ENCODE results near the gene ARPP19. TPM values are rescaled to one million over a fixed set of nuclear protein-coding genes. Genes with fewer than 3 reads are reported as not detected.

The ARPP19 gene
- total and polyA plus RNA-seq, 4 donors: 35.0 to 139 (median 68.8) TPM

GRCh38 chr15:52524223-52525136 lies 44.4 kb downstream of the ARPP19 start:
- Histone ChIP-seq H3K4me1 (ENCODE audit: control insufficient read depth in 5 of 5, insufficient read depth in 5 of 5, low read length in 5 of 5) (peaks cover 0 to 10% (median 6%) of the 10 kb centered on the region in 5 donors), H3K4me3 (no peak overlapping the region), H3K36me3 (ENCODE audit: control insufficient read depth in 4 of 4, insufficient read depth in 4 of 4, low read length in 4 of 4) (no peaks in the 10 kb centered on the region), H3K27ac (ENCODE audit: low read depth in 1 of 2, low read length in 1 of 2) (no peak overlapping the region), H3K27me3 (ENCODE audit: control insufficient read depth in 3 of 3, insufficient read depth in 3 of 3, low read length in 2 of 3) (peaks cover 0 to 18% (median 9%) of the 10 kb centered on the region in 3 donors), H3K9me3 (ENCODE audit: control insufficient read depth in 4 of 4, insufficient read depth in 3 of 4, low read length in 3 of 4) (no peaks in the 10 kb centered on the region), H3K9ac (ENCODE audit: insufficient read depth in 1 of 2, low read length in 2 of 2) (no peak overlapping the region)
- WGBS, 2 donors: 93 to 97% methylated on average over 4 of the region's 4 CpGs
- TF ChIP-seq CTCF (IDR thresholded peaks at IDR 0.05; ENCODE audit: control extremely low read depth, extremely low read depth): no peak
- no peak for ATAC-seq (ENCODE audit: insufficient read depth, low FRiP score)
- no peak for DNase-seq

GRCh38 chr15:52523647-52524046 lies 45.2 kb downstream of the ARPP19 start:
- TF ChIP-seq CTCF (IDR thresholded peaks at IDR 0.05; ENCODE audit: control extremely low read depth, extremely low read depth): no peak
- Histone ChIP-seq H3K27ac (ENCODE audit: low read depth in 1 of 2, low read length in 1 of 2) (no peak overlapping the region), H3K9ac (ENCODE audit: insufficient read depth in 1 of 2, low read length in 2 of 2) (no peak overlapping the region), H3K36me3 (ENCODE audit: control insufficient read depth in 4 of 4, insufficient read depth in 4 of 4, low read length in 4 of 4) (no peaks in the 10 kb centered on the region), H3K9me3 (ENCODE audit: control insufficient read depth in 4 of 4, insufficient read depth in 3 of 4, low read length in 3 of 4) (no peaks in the 10 kb centered on the region), H3K4me1 (ENCODE audit: control insufficient read depth in 5 of 5, insufficient read depth in 5 of 5, low read length in 5 of 5) (peaks cover 0 to 8% (median 6%) of the 10 kb centered on the region in 5 donors), H3K4me3 (no peak overlapping the region), H3K27me3 (ENCODE audit: control insufficient read depth in 3 of 3, insufficient read depth in 3 of 3, low read length in 2 of 3) (peaks cover 0 to 18% (median 7%) of the 10 kb centered on the region in 3 donors)
- ATAC-seq (ENCODE audit: insufficient read depth, low FRiP score): no peak
- 58 to 66% methylated on average over 5 of the region's 5 CpGs for WGBS, 2 donors
- no peak for DNase-seq

GRCh38 chr15:52523192-52523591 lies 45.6 kb downstream of the ARPP19 start:
- no peak for ATAC-seq (ENCODE audit: insufficient read depth, low FRiP score)
- H3K36me3 ChIP-seq (ENCODE audit: control insufficient read depth in 4 of 4, insufficient read depth in 4 of 4, low read length in 4 of 4): no peaks in the 10 kb centered on the region
- no peak overlapping the region for H3K27ac ChIP-seq (ENCODE audit: low read depth in 1 of 2, low read length in 1 of 2)
- H3K4me1 ChIP-seq (ENCODE audit: control insufficient read depth in 5 of 5, insufficient read depth in 5 of 5, low read length in 5 of 5): peaks cover 0 to 8% (median 4%) of the 10 kb centered on the region in 5 donors
- 67 to 86% methylated on average over 3 of the region's 3 CpGs for WGBS, 2 donors
- H3K9me3 ChIP-seq (ENCODE audit: control insufficient read depth in 4 of 4, insufficient read depth in 3 of 4, low read length in 3 of 4): no peaks in the 10 kb centered on the region
- TF ChIP-seq CTCF (IDR thresholded peaks at IDR 0.05; ENCODE audit: control extremely low read depth, extremely low read depth): no peak
- H3K4me3 ChIP-seq: no peak overlapping the region
- H3K27me3 ChIP-seq (ENCODE audit: control insufficient read depth in 3 of 3, insufficient read depth in 3 of 3, low read length in 2 of 3): peaks cover 0 to 18% (median 7%) of the 10 kb centered on the region in 3 donors
- no peak for DNase-seq
- H3K9ac ChIP-seq (ENCODE audit: insufficient read depth in 1 of 2, low read length in 2 of 2): no peak overlapping the region

Data from lung (tissue), 12 donors.